ENCODE data around the gene CELF2.

CELF2 gene

GRCh38 chr10:11116817-11117216 is 99.1 kb downstream of the CELF2 start:
- TF ChIP-seq TAF1 (IDR thresholded peaks at IDR 0.05; ENCODE audit: borderline replicate concordance, insufficient read depth, low read length) (no peak), FOXP2 (optimal IDR thresholded peaks at IDR 0.05; ENCODE audit: borderline replicate concordance, extremely low read depth, extremely low read length, insufficient read depth) (no peak), POLR2AphosphoS5 (IDR thresholded peaks at IDR 0.05; ENCODE audit: low read depth, low read length) (no peak), REST (IDR thresholded peaks at IDR 0.05; ENCODE audit: insufficient read depth in 1 of 2, low read depth in 2 of 2, low read length in 2 of 2) (no peak), SIN3A (IDR thresholded peaks at IDR 0.05; ENCODE audit: borderline replicate concordance, insufficient read depth, low read length) (no peak)

- no peak for TF ChIP-seq POLR2AphosphoS5 (IDR thresholded peaks at IDR 0.05; ENCODE audit: low read depth, low read length)
- no peak for TF ChIP-seq TAF1 (IDR thresholded peaks at IDR 0.05; ENCODE audit: borderline replicate concordance, insufficient read depth, low read length)
- no peak for TF ChIP-seq SIN3A (IDR thresholded peaks at IDR 0.05; ENCODE audit: borderline replicate concordance, insufficient read depth, low read length)
- TF ChIP-seq FOXP2 (optimal IDR thresholded peaks at IDR 0.05; ENCODE audit: borderline replicate concordance, extremely low read depth, extremely low read length, insufficient read depth) = no peak
- TF ChIP-seq REST (IDR thresholded peaks at IDR 0.05; ENCODE audit: insufficient read depth in 1 of 2, low read depth in 2 of 2, low read length in 2 of 2) = no peak
These were observed 101.0 kb downstream of the CELF2 start for GRCh38 chr10:11118686-11119085.

- TF ChIP-seq TAF1 (IDR thresholded peaks at IDR 0.05; ENCODE audit: borderline replicate concordance, insufficient read depth, low read length) (no peak), POLR2AphosphoS5 (IDR thresholded peaks at IDR 0.05; ENCODE audit: low read depth, low read length) (no peak), REST (IDR thresholded peaks at IDR 0.05; ENCODE audit: insufficient read depth in 1 of 2, low read depth in 2 of 2, low read length in 2 of 2) (no peak), FOXP2 (optimal IDR thresholded peaks at IDR 0.05; ENCODE audit: borderline replicate concordance, extremely low read depth, extremely low read length, insufficient read depth) (no peak), SIN3A (IDR thresholded peaks at IDR 0.05; ENCODE audit: borderline replicate concordance, insufficient read depth, low read length) (no peak)
These were observed 102.2 kb downstream of the CELF2 start for GRCh38 chr10:11119843-11120242.

- no peak for TF ChIP-seq REST (IDR thresholded peaks at IDR 0.05; ENCODE audit: insufficient read depth in 1 of 2, low read depth in 2 of 2, low read length in 2 of 2)
- TF ChIP-seq SIN3A (IDR thresholded peaks at IDR 0.05; ENCODE audit: borderline replicate concordance, insufficient read depth, low read length) = no peak
- no peak for TF ChIP-seq TAF1 (IDR thresholded peaks at IDR 0.05; ENCODE audit: borderline replicate concordance, insufficient read depth, low read length)
- TF ChIP-seq POLR2AphosphoS5 (IDR thresholded peaks at IDR 0.05; ENCODE audit: low read depth, low read length) = no peak
- no peak for TF ChIP-seq FOXP2 (optimal IDR thresholded peaks at IDR 0.05; ENCODE audit: borderline replicate concordance, extremely low read depth, extremely low read length, insufficient read depth)
These were observed 103.0 kb downstream of the CELF2 start for GRCh38 chr10:11120711-11121110.

- no peak for TF ChIP-seq SIN3A (IDR thresholded peaks at IDR 0.05; ENCODE audit: borderline replicate concordance, insufficient read depth, low read length)
- TF ChIP-seq TAF1 (IDR thresholded peaks at IDR 0.05; ENCODE audit: borderline replicate concordance, insufficient read depth, low read length) = no peak
- no peak for TF ChIP-seq FOXP2 (optimal IDR thresholded peaks at IDR 0.05; ENCODE audit: borderline replicate concordance, extremely low read depth, extremely low read length, insufficient read depth)
- TF ChIP-seq POLR2AphosphoS5 (IDR thresholded peaks at IDR 0.05; ENCODE audit: low read depth, low read length) = no peak
- no peak for TF ChIP-seq REST (IDR thresholded peaks at IDR 0.05; ENCODE audit: insufficient read depth in 1 of 2, low read depth in 2 of 2, low read length in 2 of 2)
These were observed 107.3 kb downstream of the CELF2 start for GRCh38 chr10:11125004-11125403.

Measured in PFSK-1 (cell line).